HEK293T (cell line): Measurements from ENCODE around the gene PPP1R7.

Experiments
- ARNT ChIP-seq: fragments of 450-650 bp; IDR thresholded peaks from 2 replicates; pipeline ENCODE4 v1.6.1; 2017; ENCODE audit warnings: mild to moderate bottlenecking
- BHLHE40 ChIP-seq: fragments of 450-650 bp; IDR thresholded peaks from 2 replicates; pipeline ENCODE4 v1.6.1; 2016; ENCODE audit warnings: mild to moderate bottlenecking, moderate library complexity, borderline replicate concordance
- CTBP1 ChIP-seq: fragments of 450-650 bp; IDR thresholded peaks from 2 replicates; pipeline ENCODE4 v1.6.1; 2016; ENCODE audit warnings: borderline replicate concordance
- ELF4 ChIP-seq: fragments of 450-650 bp; IDR thresholded peaks from 2 replicates; pipeline ENCODE4 v1.6.1; 2017; ENCODE audit warnings: antibody characterized with exemption
- FOXA1 ChIP-seq: fragments of 450-650 bp; IDR thresholded peaks from 2 replicates; pipeline ENCODE4 v1.6.1; 2016; ENCODE audit warnings: mild to moderate bottlenecking
- FOXK2 ChIP-seq: fragments of 450-650 bp; IDR thresholded peaks from 2 replicates; pipeline ENCODE4 v1.6.1; 2016; ENCODE audit warnings: mild to moderate bottlenecking
- FOXM1 ChIP-seq: fragments of 450-650 bp; IDR thresholded peaks from 2 replicates; pipeline ENCODE4 v1.6.1; 2017; ENCODE audit warnings: mild to moderate bottlenecking, borderline replicate concordance
- L3MBTL2 ChIP-seq: fragments of 450-650 bp; conservative IDR thresholded peaks from 2 replicates; pipeline ENCODE4 v1.6.1; 2016; ENCODE audit warnings: mild to moderate bottlenecking
- LEF1 ChIP-seq: fragments of 450-650 bp; IDR thresholded peaks from 2 replicates; pipeline ENCODE4 v1.6.1; 2017; ENCODE audit warnings: mild to moderate bottlenecking, borderline replicate concordance
- SUZ12 ChIP-seq: fragments of 450-650 bp; IDR thresholded peaks from 2 replicates; pipeline ENCODE4 v1.6.1; 2016; ENCODE audit warnings: mild to moderate bottlenecking
- TARDBP ChIP-seq: fragments of 450-650 bp; IDR thresholded peaks from 2 replicates; pipeline ENCODE4 v1.6.1; 2016
- TF ChIP-seq, protein P1 (sequence below): fragments of 450-650 bp; IDR thresholded peaks from 2 replicates; pipeline ENCODE4 v1.6.1; 2016

DNA sequence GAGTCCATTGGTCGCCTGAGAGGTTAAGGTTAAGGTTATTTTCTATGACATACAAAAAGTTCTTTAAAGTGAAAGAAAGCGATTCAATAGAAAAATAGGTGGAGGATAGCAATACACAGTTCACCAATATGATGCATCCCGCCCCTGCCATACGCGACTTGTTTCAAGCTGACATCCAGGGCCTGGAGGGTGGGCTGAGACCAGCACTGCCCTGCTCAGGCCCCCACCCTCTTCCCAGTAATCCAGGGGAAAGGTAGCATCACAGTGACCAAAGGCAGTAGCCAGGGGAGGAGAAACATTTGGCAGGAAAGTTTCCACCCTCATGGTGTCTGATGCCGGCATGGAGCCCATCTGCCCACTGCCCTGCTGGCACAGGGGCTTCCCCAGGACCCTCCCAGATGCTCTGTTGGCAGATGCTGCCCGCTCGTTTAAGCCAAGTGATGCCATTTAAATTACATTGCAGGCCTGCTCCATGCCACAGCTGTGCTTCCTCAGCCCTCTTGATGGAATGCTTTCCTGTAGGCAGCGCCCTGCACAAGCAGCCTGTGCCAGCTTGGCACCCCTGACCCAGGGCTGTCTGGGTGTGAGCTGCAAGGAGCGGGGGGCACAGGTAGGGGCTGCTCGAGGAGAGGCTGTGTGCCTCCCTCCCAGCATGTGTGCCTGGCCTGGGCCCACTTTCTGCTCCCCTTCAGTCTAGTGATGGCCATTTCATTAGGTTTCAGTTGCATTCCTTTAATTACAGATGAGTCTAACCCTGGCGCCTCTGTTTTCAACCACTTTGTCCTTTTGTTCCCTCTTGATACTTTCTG is 27.5 kb downstream of the PPP1R7 start:
- TF ChIP-seq FOXA1 (no peak), ARNT (no peak), L3MBTL2 (no peak), FOXM1 (no peak), FOXK2 (no peak), BHLHE40 (no peak), CTBP1 (no peak), LEF1 (no peak), TARDBP (no peak), SUZ12 (no peak), ELF4 (no peak)
- TF ChIP-seq, protein P1, sequence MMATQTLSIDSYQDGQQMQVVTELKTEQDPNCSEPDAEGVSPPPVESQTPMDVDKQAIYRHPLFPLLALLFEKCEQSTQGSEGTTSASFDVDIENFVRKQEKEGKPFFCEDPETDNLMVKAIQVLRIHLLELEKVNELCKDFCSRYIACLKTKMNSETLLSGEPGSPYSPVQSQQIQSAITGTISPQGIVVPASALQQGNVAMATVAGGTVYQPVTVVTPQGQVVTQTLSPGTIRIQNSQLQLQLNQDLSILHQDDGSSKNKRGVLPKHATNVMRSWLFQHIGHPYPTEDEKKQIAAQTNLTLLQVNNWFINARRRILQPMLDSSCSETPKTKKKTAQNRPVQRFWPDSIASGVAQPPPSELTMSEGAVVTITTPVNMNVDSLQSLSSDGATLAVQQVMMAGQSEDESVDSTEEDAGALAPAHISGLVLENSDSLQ: no peak
